Spleen (tissue), 11 donors: Measurements from ENCODE around the gene APOBEC3G. TPM values are rescaled to one million over a fixed set of nuclear protein-coding genes. Genes with fewer than 3 reads are reported as not detected.

ENCODE experiments used
- DNase-seq: peaks from one replicate; pipeline ENCODE4 v3.0.0-alpha.2; 2020
- H3K27ac ChIP-seq, 8 donors: fragments of 200-600 bp; sonication (generic) in 7 of 8; 1 replicate in 4 of 8; 2 replicates in 4 of 8; pipeline versions ENCODE4 v1.5.0 to v1.8.0; 2016 to 2021; ENCODE audit warnings: inconsistent platforms in 4 of 8, mild to moderate bottlenecking in 4 of 8, moderate library complexity in 1 of 8
- H3K27me3 ChIP-seq, 7 donors: fragments of 200-600 bp; sonication (generic) in 6 of 7; replicated peaks in 1 of 7; 1 replicate in 4 of 7; 2 replicates in 3 of 7; pipeline versions ENCODE4 v1.5.0 to v1.8.0; 2016 to 2021; ENCODE audit warnings: inconsistent platforms in 3 of 7, mild to moderate bottlenecking in 1 of 7
- H3K36me3 ChIP-seq, 6 donors: fragments of 200-600 bp; sonication (generic) in 5 of 6; 1 replicate in 4 of 6; 2 replicates in 2 of 6; pipeline versions ENCODE4 v1.5.0 to v1.8.0; 2016 to 2021; ENCODE audit warnings: inconsistent platforms in 2 of 6
- H3K4me1 ChIP-seq, 6 donors: fragments of 200-600 bp; sonication (generic) in 5 of 6; 1 replicate in 3 of 6; 2 replicates in 3 of 6; pipeline versions ENCODE4 v1.5.0 to v1.8.0; 2016 to 2021; ENCODE audit warnings: inconsistent platforms in 3 of 6
- H3K4me3 ChIP-seq, 8 donors: fragments of 200-600 bp; sonication (generic) in 7 of 8; 1 replicate in 4 of 8; 2 replicates in 4 of 8; pipeline versions ENCODE4 v1.5.0 to v1.8.0; 2016 to 2021; ENCODE audit warnings: inconsistent platforms in 4 of 8, mild to moderate bottlenecking in 4 of 8, moderate library complexity in 2 of 8
- H3K9me3 ChIP-seq, 8 donors: fragments of 200-600 bp; sonication (generic) in 7 of 8; 1 replicate in 4 of 8; 2 replicates in 4 of 8; pipeline versions ENCODE4 v1.5.0 to v1.8.0; 2016 to 2021; ENCODE audit warnings: inconsistent platforms in 4 of 8
- POLR2A ChIP-seq, 3 donors: fragments of 450-650 bp; IDR thresholded peaks; one replicate each; pipeline ENCODE4 v1.5.1; 2017; ENCODE audit warnings: antibody characterized with exemption in 3 of 3, mild to moderate bottlenecking in 1 of 3
- POLR2AphosphoS5 ChIP-seq, 3 donors: sonication (generic); formaldehyde crosslinking; IDR thresholded peaks; one replicate each; pipeline ENCODE4 v1.5.1; 2017; ENCODE audit warnings: antibody characterized with exemption in 3 of 3
- WGBS, 5 donors: extraction: QIAGEN DNeasy Blood & Tissue Kit in 3 of 5; methylation state at CpG; one replicate each; pipeline versions ENCODE4 v1.1.5 to v1.1.7; 2013 to 2018; 5-methylcytosine and 5-hydroxymethylcytosine counted together
- intact Hi-C: fragments of 100-400 bp; cut with DNase I; formaldehyde crosslinking; loops from one replicate; pipeline ENCODE4 v1.15.0; 2023; ENCODE audit warnings: low total_unique reads
- polyA plus RNA-seq, 3 donors: library from polyadenylated mRNA; stranded (reverse); fragments of 200-250 nt; gene quantifications; one replicate each; pipeline ENCODE4 v1.2.1, GENCODE V29; 2013
- total RNA-seq, 7 donors: library from RNA; depleted of rRNA in 3 of 7; stranded (reverse); fragments of >200 nt in 3 of 7; fragmentation: NEBNext Ultra II Directional in 4 of 7; extraction: Animal tissue kit (Norgen Biotek cat#: 25700) in 4 of 7; gene quantifications; one replicate each; pipeline versions ENCODE4 v1.1.0 to v1.2.1, GENCODE V29; 2016 to 2021
- TF ChIP-seq, protein P1 (sequence below), 11 experiments: fragments of 200-600 bp in 7 of 11; fragments of 450-650 bp in 4 of 11; sonication (generic) in 4 of 11; IDR thresholded peaks in 8 of 11; conservative IDR thresholded peaks in 3 of 11; 1 replicate in 7 of 11; 2 replicates in 4 of 11; pipeline versions ENCODE4 v1.4.0 to v1.8.0; 2016 to 2021; ENCODE audit warnings: antibody characterized with exemption in 11 of 11, inconsistent platforms in 4 of 11, mild to moderate bottlenecking in 1 of 11
- donor health status: healthy with polysubstance abuse.
- donor health status: DM: no; HTN: no; CAD: no; lungs with moderate emphysema.
- donor health status: DM: no; HTN: no; CAD: no.
- donor health status: Bipolar disorder and iron deficiency.
- donor health status: healthy.
- donor health status: DM: no; HTN: no; CAD: no.
- donor health status: DM: yes; HTN: yes; CAD: no.

Gene APOBEC3G
- total and polyA plus RNA-seq, 10 donors: 44.3 to 72.8 (median 52.0) TPM

DNA sequence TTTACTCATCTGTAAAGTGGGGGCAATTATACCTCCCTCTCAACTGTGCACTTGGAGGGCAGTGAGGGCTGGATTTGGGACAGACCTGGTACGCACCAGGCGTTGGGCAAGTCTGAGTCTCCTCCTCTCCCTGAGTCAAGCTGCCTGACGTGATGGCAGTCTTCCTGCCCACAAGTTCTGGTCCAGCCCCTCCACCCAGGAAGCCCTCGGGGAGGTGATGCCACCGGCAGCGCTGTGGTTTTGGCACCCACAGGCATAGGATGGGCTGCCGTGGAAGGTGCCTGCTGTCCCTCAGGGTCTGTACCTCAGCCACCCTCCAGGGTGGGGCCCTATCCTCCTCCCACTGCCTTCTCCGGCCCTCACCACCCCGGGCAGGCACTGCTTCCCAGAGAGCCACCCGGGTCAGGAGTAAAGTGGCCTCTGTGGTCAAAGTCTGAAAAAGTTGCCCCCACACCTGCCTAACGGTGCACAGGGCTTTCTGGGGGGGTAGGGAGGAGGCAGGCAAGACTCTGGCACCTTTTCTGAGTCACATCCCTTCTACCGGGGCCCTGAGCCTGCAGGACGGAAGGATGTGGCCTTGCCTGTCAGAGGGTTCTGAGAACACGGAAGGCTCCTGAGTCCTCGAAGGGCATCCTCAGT lies 13.5 kb downstream of the APOBEC3G start:
- Histone ChIP-seq H3K27ac (peak overlapping the region; percentile 63 to 92 (median 79)), H3K4me3 (peak overlapping the region in 2 of 8 donors; percentile 9 to 56), H3K27me3 (no peaks in the 10 kb centered on the region), H3K4me1 (peaks cover 9 to 92% (median 60%) of the 10 kb centered on the region in 6 donors), H3K9me3 (no peaks in the 10 kb centered on the region), H3K36me3 (peaks cover 0 to 21% (median 4%) of the 10 kb centered on the region in 6 donors)
- DNase-seq: peak; percentile 94
- 27 to 56% (median 32%) methylated on average over 7 to 15 of the region's 15 CpGs for WGBS, 5 donors
- TF ChIP-seq POLR2AphosphoS5 (IDR thresholded peaks at IDR 0.05): peak; percentile 84 to 87 (median 86)
- TF ChIP-seq, protein P1, sequence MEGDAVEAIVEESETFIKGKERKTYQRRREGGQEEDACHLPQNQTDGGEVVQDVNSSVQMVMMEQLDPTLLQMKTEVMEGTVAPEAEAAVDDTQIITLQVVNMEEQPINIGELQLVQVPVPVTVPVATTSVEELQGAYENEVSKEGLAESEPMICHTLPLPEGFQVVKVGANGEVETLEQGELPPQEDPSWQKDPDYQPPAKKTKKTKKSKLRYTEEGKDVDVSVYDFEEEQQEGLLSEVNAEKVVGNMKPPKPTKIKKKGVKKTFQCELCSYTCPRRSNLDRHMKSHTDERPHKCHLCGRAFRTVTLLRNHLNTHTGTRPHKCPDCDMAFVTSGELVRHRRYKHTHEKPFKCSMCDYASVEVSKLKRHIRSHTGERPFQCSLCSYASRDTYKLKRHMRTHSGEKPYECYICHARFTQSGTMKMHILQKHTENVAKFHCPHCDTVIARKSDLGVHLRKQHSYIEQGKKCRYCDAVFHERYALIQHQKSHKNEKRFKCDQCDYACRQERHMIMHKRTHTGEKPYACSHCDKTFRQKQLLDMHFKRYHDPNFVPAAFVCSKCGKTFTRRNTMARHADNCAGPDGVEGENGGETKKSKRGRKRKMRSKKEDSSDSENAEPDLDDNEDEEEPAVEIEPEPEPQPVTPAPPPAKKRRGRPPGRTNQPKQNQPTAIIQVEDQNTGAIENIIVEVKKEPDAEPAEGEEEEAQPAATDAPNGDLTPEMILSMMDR (IDR thresholded peaks at IDR 0.05 in 8 of 11, conservative IDR thresholded peaks at IDR 0.05 in 3 of 11): no peak
- intact Hi-C loops: no loop called here

DNA sequence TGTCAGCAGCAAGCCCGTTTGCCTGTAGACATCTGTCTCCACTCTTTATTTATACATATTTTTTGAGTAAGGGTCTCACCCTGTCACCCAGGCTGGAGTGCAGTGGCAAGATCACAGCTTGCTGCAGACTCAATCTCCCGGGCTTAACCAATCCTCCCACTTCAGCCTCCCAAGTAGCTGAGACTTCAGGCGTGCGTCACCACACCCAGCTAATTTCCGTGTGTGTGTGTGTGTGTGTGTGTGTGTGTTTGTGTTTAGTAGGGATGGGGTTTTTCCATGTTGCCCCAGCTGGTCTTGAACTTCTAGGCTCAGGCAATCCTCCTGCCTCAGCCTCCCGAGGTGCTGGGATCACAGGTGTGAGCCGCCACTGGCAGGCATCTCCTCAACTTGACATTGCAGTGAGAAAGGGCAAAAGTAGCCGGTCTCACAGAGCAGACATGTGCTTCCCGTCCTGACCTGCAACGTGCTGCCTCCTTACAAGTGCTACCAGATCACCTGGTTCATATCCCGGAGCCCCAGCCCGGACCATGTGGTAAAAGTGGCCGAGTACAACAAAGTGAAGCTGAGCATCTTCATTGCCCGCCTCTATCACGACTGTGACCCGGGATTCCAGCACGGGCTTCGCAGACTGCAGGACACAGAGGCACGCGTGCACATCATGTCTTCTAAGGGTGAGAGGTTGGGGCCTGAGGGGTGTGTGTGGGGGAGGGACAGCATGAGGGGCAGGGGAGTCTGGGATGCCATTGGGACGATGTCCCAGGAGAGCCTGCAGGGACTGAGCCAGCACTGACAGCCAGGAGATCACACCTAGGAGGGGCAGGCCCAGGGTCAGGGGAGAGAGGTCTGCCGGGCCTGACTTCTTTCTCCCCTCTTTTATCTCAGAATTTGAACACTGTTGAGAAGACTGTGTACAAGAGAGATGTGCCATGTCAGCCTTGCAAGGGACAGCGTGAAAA lies 14.3 kb downstream of the APOBEC3G start:
- peak; percentile 74 for DNase-seq
- H3K36me3 ChIP-seq: peaks cover 0 to 14% (median 2%) of the 10 kb centered on the region in 6 donors
- H3K4me3 ChIP-seq: peak overlapping the region in 1 of 8 donors; percentile 56
- intact Hi-C loops: no loop called here
- H3K27ac ChIP-seq: peak overlapping the region; percentile 64 to 92 (median 79)
- H3K9me3 ChIP-seq: no peaks in the 10 kb centered on the region
- peaks cover 14 to 93% (median 69%) of the 10 kb centered on the region in 6 donors for H3K4me1 ChIP-seq
- TF ChIP-seq POLR2A (IDR thresholded peaks at IDR 0.05): no peak
- no peak for TF ChIP-seq POLR2AphosphoS5 (IDR thresholded peaks at IDR 0.05)
- TF ChIP-seq, protein P1 (IDR thresholded peaks at IDR 0.05 in 8 of 11, conservative IDR thresholded peaks at IDR 0.05 in 3 of 11): no peak
- H3K27me3 ChIP-seq: no peaks in the 10 kb centered on the region
- WGBS, 5 donors: 81 to 85% (median 83%) methylated on average over 22 to 23 of the region's 23 CpGs

DNA sequence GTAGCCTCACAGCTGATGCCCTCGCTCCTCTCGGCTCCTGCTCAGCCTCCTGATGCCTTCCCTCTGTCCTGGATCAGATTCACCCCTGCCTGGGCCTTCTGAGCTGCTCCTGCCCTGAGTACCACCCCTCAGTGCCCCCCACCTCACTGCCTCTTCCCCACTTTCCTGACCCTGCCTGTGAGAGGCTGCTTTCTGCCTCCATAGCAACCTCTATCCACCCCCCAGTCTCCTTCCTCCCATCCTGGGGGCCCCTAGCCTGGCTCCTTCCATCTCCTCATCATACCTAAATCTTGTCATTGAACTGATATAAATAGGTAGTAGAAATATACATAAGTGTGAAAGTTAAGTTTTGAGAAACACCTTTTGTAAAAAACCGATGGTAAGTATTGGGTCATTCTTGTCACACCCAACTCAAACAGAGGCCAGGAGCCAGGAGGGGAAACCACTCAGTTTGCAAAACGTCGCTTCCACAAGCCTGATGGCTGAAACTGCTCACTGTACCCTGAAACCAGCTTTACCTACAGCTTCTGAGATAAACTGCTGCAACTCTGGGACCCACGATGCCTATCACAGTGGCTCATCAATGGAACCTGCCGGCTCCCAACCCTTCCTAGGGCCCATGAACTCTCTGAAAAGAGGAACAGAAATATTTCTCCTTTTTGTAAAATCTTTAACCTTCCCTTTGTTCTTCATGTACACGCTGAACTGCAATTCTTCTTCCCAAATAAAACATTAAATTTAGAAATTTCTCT lies 15.2 kb downstream of the APOBEC3G start:
- Histone ChIP-seq H3K9me3 (no peaks in the 10 kb centered on the region), H3K4me3 (peak overlapping the region in 1 of 8 donors; percentile 56), H3K4me1 (peaks cover 23 to 97% (median 77%) of the 10 kb centered on the region in 6 donors), H3K27ac (peak overlapping the region; percentile 2 to 92 (median 78)), H3K36me3 (peaks cover 0 to 6% (median under 1%) of the 10 kb centered on the region in 6 donors), H3K27me3 (no peaks in the 10 kb centered on the region)
- TF ChIP-seq POLR2A (IDR thresholded peaks at IDR 0.05) (no peak), POLR2AphosphoS5 (IDR thresholded peaks at IDR 0.05) (no peak)
- TF ChIP-seq, protein P1 (IDR thresholded peaks at IDR 0.05 in 8 of 11, conservative IDR thresholded peaks at IDR 0.05 in 3 of 11): no peak
- intact Hi-C loops: no loop called here
- WGBS, 5 donors: 43 to 54% (median 51%) methylated on average over 8 of the region's 8 CpGs
- peak; percentile 66 for DNase-seq
